ENCODE results near the gene MRPL12.

MRPL12 gene

GRCh38 chr17:81700353-81701287 is 2.5 kb upstream of the MRPL12 start:
- no peak for DNase-seq (ENCODE audit: low read depth in 1 of 2, low spot score in 1 of 2)

GRCh38 chr17:81701288-81702071 is 1.7 kb upstream of the MRPL12 start:
- no peak for DNase-seq (ENCODE audit: low read depth in 1 of 2, low spot score in 1 of 2)

- DNase-seq (ENCODE audit: low read depth in 1 of 2, low spot score in 1 of 2) = no peak
These were observed 834 bp downstream of the MRPL12 start for GRCh38 chr17:81703747-81704654.

- DNase-seq (ENCODE audit: low read depth in 1 of 2, low spot score in 1 of 2) = no peak
These were observed 2.5 kb downstream of the MRPL12 start for GRCh38 chr17:81705518-81706231.

GRCh38 chr17:81706232-81706611 is 3.1 kb downstream of the MRPL12 start:
- DNase-seq (ENCODE audit: low read depth in 1 of 2, low spot score in 1 of 2) = no peak

- no peak for DNase-seq (ENCODE audit: low read depth in 1 of 2, low spot score in 1 of 2)
These were observed 3.8 kb downstream of the MRPL12 start for GRCh38 chr17:81706757-81707624.

- DNase-seq (ENCODE audit: low read depth in 1 of 2, low spot score in 1 of 2) = no peak
These were observed 4.8 kb downstream of the MRPL12 start for GRCh38 chr17:81707725-81708646.

- DNase-seq (ENCODE audit: low read depth in 1 of 2, low spot score in 1 of 2) = no peak
These were observed 5.6 kb downstream of the MRPL12 start for GRCh38 chr17:81708739-81709185.

- no peak for DNase-seq (ENCODE audit: low read depth in 1 of 2, low spot score in 1 of 2)
These were observed 7.5 kb downstream of the MRPL12 start for GRCh38 chr17:81710514-81711308.

- peak; percentile 73 to 77 for DNase-seq (ENCODE audit: low read depth in 1 of 2, low spot score in 1 of 2)
These were observed 8.8 kb downstream of the MRPL12 start, which contains the start of gene SLC25A10 for GRCh38 chr17:81711814-81712467. Gene SLC25A10, plus strand, starts transcription at chr17:81712284. Its CDS starts 143 bp downstream, at chr17:81712427.

GRCh38 chr17:81712468-81713003 is 9.4 kb downstream of the MRPL12 start:
- DNase-seq (ENCODE audit: low read depth in 1 of 2, low spot score in 1 of 2) = no peak

GRCh38 chr17:81713004-81713555 is 9.9 kb downstream of the MRPL12 start:
- DNase-seq (ENCODE audit: low read depth in 1 of 2, low spot score in 1 of 2) = no peak

- no peak for DNase-seq (ENCODE audit: low read depth in 1 of 2, low spot score in 1 of 2)
These were observed 10.6 kb downstream of the MRPL12 start for GRCh38 chr17:81713556-81714411.

GRCh38 chr17:81714412-81715106 is 11.4 kb downstream of the MRPL12 start:
- DNase-seq (ENCODE audit: low read depth in 1 of 2, low spot score in 1 of 2) = no peak

Measured in activated CD4-positive, alpha-beta T cell treated with anti-CD3 and anti-CD28 coated beads, Interleukin-2, amount 50 U/mL, for 24 hours (primary cell).